Hematopoietic multipotent progenitor cell treated with erythropoietin and hydrocortisone succinate and interleukin-3 and kit ligand, for 4 days (in vitro differentiated cells): ENCODE measurements around the gene GNB1L.
"Not testable (repeated sequence)": the region's sequence is repeated elsewhere in the genome, so short reads cannot be mapped to it uniquely, and the experiment has no call there.

Source experiments
- DNase-seq: peaks from one replicate; pipeline ENCODE4 v3.0.0-alpha.2; 2015

The GNB1L gene

GRCh38 chr22:19842393-19843106 lies 12.1 kb downstream of the GNB1L start:
- DNase-seq = no peak

GRCh38 chr22:19841641-19842392 lies 12.9 kb downstream of the GNB1L start:
- no peak for DNase-seq

GRCh38 chr22:19840955-19841640 lies 13.6 kb downstream of the GNB1L start:
- no peak for DNase-seq

- DNase-seq = no peak
Measured at GRCh38 chr22:19840059-19840458, 14.6 kb downstream of the GNB1L start.

- no peak for DNase-seq
Measured at GRCh38 chr22:19837915-19838314, 16.8 kb downstream of the GNB1L start.

- DNase-seq = no peak
Measured at GRCh38 chr22:19836512-19836911, 18.2 kb downstream of the GNB1L start.

- DNase-seq = no peak
Measured at GRCh38 chr22:19834599-19834998, 20.1 kb downstream of the GNB1L start.

GRCh38 chr22:19833327-19833726 lies 21.3 kb downstream of the GNB1L start:
- DNase-seq = not testable (repeated sequence)

- DNase-seq = peak; percentile 45
Measured at GRCh38 chr22:19832476-19833108, 22.1 kb downstream of the GNB1L start.

- DNase-seq = not testable (repeated sequence)
Measured at GRCh38 chr22:19831979-19832378, 22.7 kb downstream of the GNB1L start.

GRCh38 chr22:19831016-19831415 lies 23.7 kb downstream of the GNB1L start:
- DNase-seq = no peak

GRCh38 chr22:19828035-19828401 lies 26.7 kb downstream of the GNB1L start:
- no peak for DNase-seq

GRCh38 chr22:19827341-19828034 lies 27.2 kb downstream of the GNB1L start:
- DNase-seq = no peak

GRCh38 chr22:19826619-19826950 lies 28.1 kb downstream of the GNB1L start:
- no peak for DNase-seq

GRCh38 chr22:19825904-19826618 lies 28.6 kb downstream of the GNB1L start:
- no peak for DNase-seq

GRCh38 chr22:19824926-19825339 lies 29.7 kb downstream of the GNB1L start:
- DNase-seq = no peak

GRCh38 chr22:19824212-19824925 lies 30.3 kb downstream of the GNB1L start:
- DNase-seq = no peak

GRCh38 chr22:19823902-19824211 lies 30.8 kb downstream of the GNB1L start:
- DNase-seq = no peak

- no peak for DNase-seq
Measured at GRCh38 chr22:19823191-19823901, 31.3 kb downstream of the GNB1L start.

- DNase-seq = no peak
Measured at GRCh38 chr22:19822301-19823117, 32.2 kb downstream of the GNB1L start.
